ENCODE results near the gene MIDN. TPM values are rescaled to one million over a fixed set of nuclear protein-coding genes. Genes with fewer than 3 reads are reported as not detected.
"Not testable (repeated sequence)": the region's sequence is repeated elsewhere in the genome, so short reads cannot be mapped to it uniquely, and the experiment has no call there.

The MIDN gene
- total RNA-seq, 2 donors from 2014 or later = 87.1 to 113 TPM

DNA sequence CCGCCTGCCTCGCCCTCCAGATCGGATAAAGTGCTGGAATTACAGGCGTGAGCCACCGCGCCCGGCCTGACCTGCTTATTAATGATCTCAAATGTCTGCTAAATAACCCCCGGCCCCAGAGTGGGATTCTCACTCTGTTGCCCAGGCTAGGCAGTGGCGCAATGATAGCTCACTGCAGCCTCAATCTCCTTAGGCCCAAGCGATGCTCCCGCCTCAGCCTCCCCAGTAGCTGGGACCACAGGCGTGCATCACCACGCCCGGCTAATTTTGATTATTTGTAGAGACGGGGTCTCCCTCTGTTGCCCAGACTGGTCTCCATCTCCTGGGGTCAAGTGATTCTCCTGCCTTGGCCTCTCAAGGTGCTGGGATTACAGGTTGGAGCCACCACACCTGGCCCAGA lies 7.5 kb upstream of the MIDN start:
- peak overlapping the region; percentile 96 for H3K4me3 Mint-ChIP-seq
- H3K9me3 ChIP-seq (ENCODE audit: control insufficient read depth, low read length, poor library complexity, severe bottlenecking) = no peaks in the 10 kb centered on the region
- no peak for DNase-seq
- ATAC-seq = no peak
- peaks cover 8% of the 10 kb centered on the region for H3K27me3 Mint-ChIP-seq
- H3K27ac Mint-ChIP-seq = peak overlapping the region; percentile 81
- H3K4me1 Mint-ChIP-seq = peaks cover 19% of the 10 kb centered on the region
- H3K36me3 Mint-ChIP-seq (ENCODE audit: low read depth) = no peaks in the 10 kb centered on the region

- no peaks in the 10 kb centered on the region for H3K9me3 ChIP-seq (ENCODE audit: control insufficient read depth, low read length, poor library complexity, severe bottlenecking)
- Mint-ChIP-seq H3K36me3 (ENCODE audit: low read depth) (no peaks in the 10 kb centered on the region), H3K27ac (peak within 1 kb of the TSS; percentile 81), H3K4me1 (peaks cover 19% of the 10 kb centered on the region), H3K4me3 (peak within 1 kb of the TSS; percentile 96), H3K27me3 (peaks cover 8% of the 10 kb centered on the region)
- ATAC-seq (peak; percentile 69), DNase-seq (peak; percentile 81 to 82 (median 82))
These were observed 6.8 kb upstream of the MIDN start, which contains the start of gene ATP5F1D for GRCh38 chr19:1241417-1242095. Gene ATP5F1D (plus strand): TSS chr19:1241751. CDS start chr19:1241851, 100 bp downstream.

- H3K27ac Mint-ChIP-seq = no peak overlapping the region
- no peaks in the 10 kb centered on the region for H3K36me3 Mint-ChIP-seq (ENCODE audit: low read depth)
- no peaks in the 10 kb centered on the region for H3K9me3 ChIP-seq (ENCODE audit: control insufficient read depth, low read length, poor library complexity, severe bottlenecking)
- H3K4me3 Mint-ChIP-seq = peak overlapping the region; percentile 69
- H3K27me3 Mint-ChIP-seq = no peaks in the 10 kb centered on the region
- peak; percentile 73 to 86 (median 74) for DNase-seq
- H3K4me1 Mint-ChIP-seq = peaks cover 11% of the 10 kb centered on the region
- ATAC-seq = peak; percentile 48
These were observed 4.4 kb upstream of the MIDN start for GRCh38 chr19:1243768-1244692.

DNA sequence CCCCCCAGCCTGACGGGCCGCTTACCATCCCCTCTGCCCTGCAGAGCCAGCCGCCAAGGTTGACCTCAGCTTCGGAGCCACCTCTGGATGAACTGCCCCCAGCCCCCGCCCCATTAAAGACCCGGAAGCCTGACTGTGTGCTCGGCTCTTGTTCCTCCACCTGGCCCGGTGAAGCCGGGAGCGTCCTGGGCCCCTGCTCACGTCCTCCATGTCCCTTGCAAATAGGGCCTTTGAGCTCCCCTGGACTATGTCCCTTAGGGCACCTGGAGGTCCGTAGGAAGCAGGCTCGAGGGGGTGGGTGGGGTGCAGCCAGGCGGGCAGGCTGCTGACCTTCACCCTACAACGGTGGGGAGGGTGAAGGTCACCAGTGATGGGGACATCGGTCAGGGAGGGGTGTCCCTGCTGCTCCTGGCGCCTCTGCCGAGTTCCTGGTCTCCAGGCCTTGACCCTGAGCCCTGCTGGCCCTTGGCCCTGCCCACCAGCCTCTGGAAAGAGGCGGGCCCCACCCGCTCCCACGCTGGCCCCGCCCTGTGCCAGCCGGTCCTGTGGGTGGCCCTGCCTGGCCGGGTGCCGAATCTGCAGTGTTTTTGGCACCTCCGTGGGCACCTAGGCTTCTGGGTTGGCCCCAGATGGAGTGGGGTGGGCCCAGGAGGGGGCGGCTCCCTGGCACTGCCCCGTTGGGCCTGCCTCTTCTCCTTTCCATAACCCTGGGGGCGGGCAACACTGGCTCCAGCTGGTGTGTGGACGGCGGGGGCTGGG lies 3.5 kb upstream of the MIDN start:
- no peak for DNase-seq
- H3K4me3 Mint-ChIP-seq = peak overlapping the region; percentile 69

GRCh38 chr19:1245494-1246264 lies 2.7 kb upstream of the MIDN start:
- Mint-ChIP-seq H3K4me3 (no peak overlapping the region), H3K27ac (no peak overlapping the region), H3K36me3 (ENCODE audit: low read depth) (peaks cover 2% of the 10 kb centered on the region), H3K4me1 (peaks cover 8% of the 10 kb centered on the region), H3K27me3 (no peaks in the 10 kb centered on the region)
- no peak for ATAC-seq
- DNase-seq = no peak
- H3K9me3 ChIP-seq (ENCODE audit: control insufficient read depth, low read length, poor library complexity, severe bottlenecking) = no peaks in the 10 kb centered on the region

More for the DNA sequence above, 3.5 kb upstream of the MIDN start:
- peaks cover 9% of the 10 kb centered on the region for H3K4me1 Mint-ChIP-seq
- no peak overlapping the region for H3K27ac Mint-ChIP-seq
- ATAC-seq = no peak
- peaks cover 2% of the 10 kb centered on the region for H3K36me3 Mint-ChIP-seq (ENCODE audit: low read depth)
- H3K9me3 ChIP-seq (ENCODE audit: control insufficient read depth, low read length, poor library complexity, severe bottlenecking) = no peaks in the 10 kb centered on the region
- no peaks in the 10 kb centered on the region for H3K27me3 Mint-ChIP-seq

- H3K27me3 Mint-ChIP-seq; H3K9me3 ChIP-seq (ENCODE audit: control insufficient read depth, low read length, poor library complexity, severe bottlenecking); H3K36me3 Mint-ChIP-seq (ENCODE audit: low read depth); H3K4me1 Mint-ChIP-seq; ATAC-seq; DNase-seq: not testable (repeated sequence)
- H3K4me3 Mint-ChIP-seq = peak overlapping the region; percentile 19
- H3K27ac Mint-ChIP-seq = peak overlapping the region; percentile 75
These were observed 1.9 kb upstream of the MIDN start for GRCh38 chr19:1246265-1247087.

DNA sequence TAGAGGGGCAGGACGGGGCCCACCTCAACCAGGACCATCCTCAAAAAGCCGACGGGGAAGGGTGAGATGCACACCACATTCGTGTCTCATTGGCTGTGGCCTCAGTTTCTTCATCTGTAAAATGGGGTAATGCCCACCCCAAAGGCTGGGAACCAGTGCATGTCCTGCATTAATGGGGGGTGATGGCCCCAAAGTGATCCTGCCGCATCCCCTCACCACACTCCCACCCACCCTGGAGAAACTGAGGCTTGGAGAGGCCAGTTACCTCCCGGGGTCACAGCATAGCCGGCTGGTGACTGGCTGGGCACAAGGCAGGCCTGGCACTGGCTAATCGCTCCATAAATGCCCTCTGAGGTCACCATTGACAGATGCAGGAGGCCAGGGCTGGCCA lies 640 bp upstream of the MIDN start:
- Mint-ChIP-seq H3K4me3 (peak overlapping the region; percentile 81), H3K36me3 (ENCODE audit: low read depth) (peaks cover 4% of the 10 kb centered on the region), H3K4me1 (peaks cover 7% of the 10 kb centered on the region), H3K27me3 (no peaks in the 10 kb centered on the region), H3K27ac (peak overlapping the region; percentile 75)
- H3K9me3 ChIP-seq (ENCODE audit: control insufficient read depth, low read length, poor library complexity, severe bottlenecking) = no peaks in the 10 kb centered on the region
- ATAC-seq (no peak), DNase-seq (no peak)

DNA sequence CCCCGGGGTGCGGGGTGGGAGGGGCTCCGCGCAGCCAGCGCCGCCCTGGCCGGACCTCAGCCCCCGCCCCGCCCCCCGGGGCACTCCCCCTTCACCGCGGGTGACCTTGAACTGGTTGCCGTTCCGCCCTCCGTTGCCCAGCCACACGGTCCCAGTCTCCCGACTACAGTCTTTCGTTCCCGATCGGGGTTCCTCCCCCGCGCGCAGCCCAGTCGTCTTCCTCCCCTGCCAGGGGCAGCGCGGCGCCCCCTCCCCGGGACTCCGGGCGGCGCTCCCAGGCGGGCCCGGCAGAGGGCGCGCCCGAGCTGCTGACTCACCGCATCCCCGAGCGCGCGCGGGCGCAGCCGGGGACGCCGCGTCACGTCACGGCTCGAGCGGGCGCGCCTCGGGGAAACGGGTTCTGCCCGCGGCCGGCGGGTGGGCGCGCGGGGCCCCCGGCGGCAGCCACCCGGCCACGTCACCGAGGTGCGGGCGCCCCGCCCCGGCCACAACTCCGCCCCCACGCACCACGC lies 459 bp downstream of the MIDN start:
- no peaks in the 10 kb centered on the region for H3K27me3 Mint-ChIP-seq
- H3K4me1 Mint-ChIP-seq = peaks cover 11% of the 10 kb centered on the region
- H3K9me3 ChIP-seq (ENCODE audit: control insufficient read depth, low read length, poor library complexity, severe bottlenecking) = no peaks in the 10 kb centered on the region
- no peak overlapping the region for H3K27ac Mint-ChIP-seq
- H3K4me3 Mint-ChIP-seq = peak overlapping the region; percentile 81
- ATAC-seq (peak; percentile 46), DNase-seq (peak; percentile 86 to 89 (median 88))
- peaks cover 4% of the 10 kb centered on the region for H3K36me3 Mint-ChIP-seq (ENCODE audit: low read depth)

DNA sequence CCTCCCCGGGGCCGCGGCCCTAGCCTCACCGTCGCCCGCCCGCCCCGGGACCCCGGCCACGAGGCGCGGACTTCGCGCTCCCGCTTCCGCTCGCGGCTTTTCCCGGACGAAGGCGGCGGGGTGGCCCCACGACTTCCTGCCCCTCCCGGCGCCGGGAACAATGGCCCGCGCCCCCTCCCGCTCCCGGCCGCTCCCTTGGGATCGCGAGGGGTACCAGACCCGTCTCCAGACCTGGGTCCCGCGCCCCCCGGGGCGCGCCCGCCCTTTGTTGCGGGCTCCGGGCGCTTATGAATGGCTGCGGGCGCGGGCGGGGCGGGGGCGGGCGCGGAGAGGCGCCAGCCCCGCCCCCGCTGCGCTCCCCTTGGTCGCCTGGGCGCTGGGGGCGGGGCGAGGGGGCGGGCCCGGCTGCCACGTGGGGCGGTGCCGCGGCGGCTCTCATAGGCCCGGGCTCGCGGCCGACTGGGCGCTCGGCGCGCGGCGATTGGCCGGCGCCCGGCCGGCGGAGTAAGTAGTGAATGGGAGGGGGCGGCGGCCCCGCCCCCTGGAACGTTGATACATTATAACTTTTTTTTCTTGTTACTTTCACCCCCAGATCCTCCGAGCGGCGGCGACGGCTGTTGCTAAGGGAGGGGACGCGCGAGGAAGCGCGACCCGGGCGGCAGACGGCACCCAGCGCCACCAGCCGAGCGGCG lies 1.1 kb downstream of the MIDN start:
- DNase-seq (peak; percentile 88 to 97 (median 96)), ATAC-seq (peak; percentile 68)
- peak overlapping the region; percentile 90 for H3K4me3 Mint-ChIP-seq
- H3K9me3 ChIP-seq (ENCODE audit: control insufficient read depth, low read length, poor library complexity, severe bottlenecking) = no peaks in the 10 kb centered on the region
- peaks cover 11% of the 10 kb centered on the region for H3K4me1 Mint-ChIP-seq
- H3K27me3 Mint-ChIP-seq = no peaks in the 10 kb centered on the region
- peaks cover 4% of the 10 kb centered on the region for H3K36me3 Mint-ChIP-seq (ENCODE audit: low read depth)
- peak overlapping the region; percentile 65 for H3K27ac Mint-ChIP-seq

DNA sequence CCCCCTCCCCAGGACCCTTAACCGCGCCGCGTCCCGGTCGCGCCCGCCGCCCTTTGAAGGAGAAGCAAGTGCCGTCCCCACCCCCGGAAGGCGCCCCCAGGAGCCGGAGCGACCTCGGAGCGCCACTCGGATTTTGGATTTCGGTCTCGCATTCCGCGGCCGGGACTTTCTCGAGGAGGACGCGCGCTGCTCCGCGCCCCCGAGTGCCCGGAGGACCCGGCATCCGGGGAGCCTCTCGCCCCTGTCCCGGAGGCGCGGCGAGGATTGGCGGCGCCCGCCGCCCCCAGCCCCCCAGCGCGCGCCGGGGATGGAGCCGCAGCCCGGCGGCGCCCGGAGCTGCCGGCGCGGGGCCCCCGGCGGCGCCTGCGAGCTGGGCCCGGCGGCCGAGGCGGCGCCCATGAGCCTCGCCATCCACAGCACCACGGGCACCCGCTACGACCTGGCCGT lies 1.6 kb downstream of the MIDN start:
- peaks cover 8% of the 10 kb centered on the region for H3K4me1 Mint-ChIP-seq
- peak overlapping the region; percentile 90 for H3K4me3 Mint-ChIP-seq
- DNase-seq = no peak
- H3K9me3 ChIP-seq (ENCODE audit: control insufficient read depth, low read length, poor library complexity, severe bottlenecking) = no peaks in the 10 kb centered on the region
- peaks cover 4% of the 10 kb centered on the region for H3K36me3 Mint-ChIP-seq (ENCODE audit: low read depth)
- peak overlapping the region; percentile 65 for H3K27ac Mint-ChIP-seq
- ATAC-seq = no peak
- no peaks in the 10 kb centered on the region for H3K27me3 Mint-ChIP-seq
